Loucy (cell line): ENCODE data around the gene GABBR2.

Experiments
- CTCF ChIP-seq: fragments of 200-600 bp; sonication (generic); conservative IDR thresholded peaks from 2 replicates; pipeline ENCODE4 v1.5.1; 2014; ENCODE audit warnings: mild to moderate bottlenecking, antibody characterized with exemption, low read length
- EZH2phosphoT487 ChIP-seq: fragments of 200-600 bp; IDR thresholded peaks from 2 replicates; pipeline ENCODE4 v1.6.1; 2018; ENCODE audit warnings: antibody characterized with exemption, mild to moderate bottlenecking, moderate library complexity, borderline replicate concordance

GRCh38 chr9:98315551-98316060 lies 393.1 kb downstream of the GABBR2 start:
- TF ChIP-seq CTCF (peak; percentile 98), EZH2phosphoT487 (no peak)
